Spleen (tissue), 11 donors: ENCODE data around the gene FIGN. TPM values are rescaled to one million over a fixed set of nuclear protein-coding genes. Genes with fewer than 3 reads are reported as not detected.

ENCODE experiments used
- DNase-seq: peaks from one replicate; pipeline ENCODE4 v3.0.0-alpha.2; 2020
- H3K27ac ChIP-seq, 8 donors: fragments of 200-600 bp; sonication (generic) in 7 of 8; 1 replicate in 4 of 8; 2 replicates in 4 of 8; pipeline versions ENCODE4 v1.5.0 to v1.8.0; 2016 to 2021; ENCODE audit warnings: inconsistent platforms in 4 of 8, mild to moderate bottlenecking in 4 of 8, moderate library complexity in 1 of 8
- H3K27me3 ChIP-seq, 7 donors: fragments of 200-600 bp; sonication (generic) in 6 of 7; replicated peaks in 1 of 7; 1 replicate in 4 of 7; 2 replicates in 3 of 7; pipeline versions ENCODE4 v1.5.0 to v1.8.0; 2016 to 2021; ENCODE audit warnings: inconsistent platforms in 3 of 7, mild to moderate bottlenecking in 1 of 7
- H3K36me3 ChIP-seq, 6 donors: fragments of 200-600 bp; sonication (generic) in 5 of 6; 1 replicate in 4 of 6; 2 replicates in 2 of 6; pipeline versions ENCODE4 v1.5.0 to v1.8.0; 2016 to 2021; ENCODE audit warnings: inconsistent platforms in 2 of 6
- H3K4me1 ChIP-seq, 6 donors: fragments of 200-600 bp; sonication (generic) in 5 of 6; 1 replicate in 3 of 6; 2 replicates in 3 of 6; pipeline versions ENCODE4 v1.5.0 to v1.8.0; 2016 to 2021; ENCODE audit warnings: inconsistent platforms in 3 of 6
- H3K4me3 ChIP-seq, 8 donors: fragments of 200-600 bp; sonication (generic) in 7 of 8; 1 replicate in 4 of 8; 2 replicates in 4 of 8; pipeline versions ENCODE4 v1.5.0 to v1.8.0; 2016 to 2021; ENCODE audit warnings: inconsistent platforms in 4 of 8, mild to moderate bottlenecking in 4 of 8, moderate library complexity in 2 of 8
- H3K9me3 ChIP-seq, 8 donors: fragments of 200-600 bp; sonication (generic) in 7 of 8; 1 replicate in 4 of 8; 2 replicates in 4 of 8; pipeline versions ENCODE4 v1.5.0 to v1.8.0; 2016 to 2021; ENCODE audit warnings: inconsistent platforms in 4 of 8
- POLR2A ChIP-seq, 3 donors: fragments of 450-650 bp; IDR thresholded peaks; one replicate each; pipeline ENCODE4 v1.5.1; 2017; ENCODE audit warnings: antibody characterized with exemption in 3 of 3, mild to moderate bottlenecking in 1 of 3
- POLR2AphosphoS5 ChIP-seq, 3 donors: sonication (generic); formaldehyde crosslinking; IDR thresholded peaks; one replicate each; pipeline ENCODE4 v1.5.1; 2017; ENCODE audit warnings: antibody characterized with exemption in 3 of 3
- WGBS, 5 donors: extraction: QIAGEN DNeasy Blood & Tissue Kit in 3 of 5; methylation state at CpG; one replicate each; pipeline versions ENCODE4 v1.1.5 to v1.1.7; 2013 to 2018; 5-methylcytosine and 5-hydroxymethylcytosine counted together
- intact Hi-C: fragments of 100-400 bp; cut with DNase I; formaldehyde crosslinking; loops from one replicate; pipeline ENCODE4 v1.15.0; 2023; ENCODE audit warnings: low total_unique reads
- polyA plus RNA-seq, 3 donors: library from polyadenylated mRNA; stranded (reverse); fragments of 200-250 nt; gene quantifications; one replicate each; pipeline ENCODE4 v1.2.1, GENCODE V29; 2013
- total RNA-seq, 7 donors: library from RNA; depleted of rRNA in 3 of 7; stranded (reverse); fragments of >200 nt in 3 of 7; fragmentation: NEBNext Ultra II Directional in 4 of 7; extraction: Animal tissue kit (Norgen Biotek cat#: 25700) in 4 of 7; gene quantifications; one replicate each; pipeline versions ENCODE4 v1.1.0 to v1.2.1, GENCODE V29; 2016 to 2021
- TF ChIP-seq, protein P1 (sequence below), 11 experiments: fragments of 200-600 bp in 7 of 11; fragments of 450-650 bp in 4 of 11; sonication (generic) in 4 of 11; IDR thresholded peaks in 8 of 11; conservative IDR thresholded peaks in 3 of 11; 1 replicate in 7 of 11; 2 replicates in 4 of 11; pipeline versions ENCODE4 v1.4.0 to v1.8.0; 2016 to 2021; ENCODE audit warnings: antibody characterized with exemption in 11 of 11, inconsistent platforms in 4 of 11, mild to moderate bottlenecking in 1 of 11
- donor health status: healthy with polysubstance abuse.
- donor health status: DM: no; HTN: no; CAD: no; lungs with moderate emphysema.
- donor health status: DM: no; HTN: no; CAD: no.
- donor health status: Bipolar disorder and iron deficiency.
- donor health status: healthy.
- donor health status: DM: no; HTN: no; CAD: no.
- donor health status: DM: yes; HTN: yes; CAD: no.

The FIGN gene
- total and polyA plus RNA-seq, 10 donors = 0.50 to 22.6 (median 8.6) TPM

DNA sequence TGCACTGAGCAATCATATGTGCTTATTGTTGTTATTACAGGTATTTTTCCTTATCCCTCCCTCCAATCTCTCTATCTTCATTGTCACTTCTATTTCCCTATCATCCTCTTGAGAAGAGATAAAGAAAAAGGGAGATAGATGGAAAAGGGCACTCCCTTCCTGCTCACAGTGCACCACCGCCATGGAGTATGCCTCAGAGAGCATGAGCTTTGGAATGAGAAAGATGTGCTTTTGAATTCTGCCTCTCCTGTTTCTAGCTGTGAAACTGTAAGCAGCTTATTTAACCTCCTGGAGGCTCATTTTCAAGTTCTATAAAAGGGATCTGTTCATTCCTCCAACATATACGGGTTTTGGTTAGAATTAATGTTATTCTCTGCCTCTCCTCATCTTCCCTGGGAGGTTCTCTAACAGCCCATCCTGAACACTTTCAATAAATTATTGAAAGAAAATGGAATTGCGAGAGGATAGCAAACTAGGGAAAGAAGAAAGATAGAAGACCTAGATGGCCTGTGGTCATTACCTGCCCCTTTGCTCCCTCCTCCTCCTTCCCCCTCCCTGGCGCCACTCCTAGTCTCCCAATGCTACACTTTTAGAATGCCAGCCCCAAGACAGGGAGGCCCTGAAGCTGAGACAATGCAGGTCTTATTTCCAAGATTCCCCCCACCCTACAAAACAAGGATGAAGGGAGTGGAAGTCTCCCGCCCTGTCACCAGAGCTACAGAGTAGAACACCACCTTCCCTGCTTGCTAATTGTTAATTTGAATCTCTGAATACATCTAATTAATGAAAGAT, 37.8 kb downstream of the FIGN start:
- intact Hi-C loops = no loop called here
- no peak for DNase-seq
- TF ChIP-seq, protein P1, sequence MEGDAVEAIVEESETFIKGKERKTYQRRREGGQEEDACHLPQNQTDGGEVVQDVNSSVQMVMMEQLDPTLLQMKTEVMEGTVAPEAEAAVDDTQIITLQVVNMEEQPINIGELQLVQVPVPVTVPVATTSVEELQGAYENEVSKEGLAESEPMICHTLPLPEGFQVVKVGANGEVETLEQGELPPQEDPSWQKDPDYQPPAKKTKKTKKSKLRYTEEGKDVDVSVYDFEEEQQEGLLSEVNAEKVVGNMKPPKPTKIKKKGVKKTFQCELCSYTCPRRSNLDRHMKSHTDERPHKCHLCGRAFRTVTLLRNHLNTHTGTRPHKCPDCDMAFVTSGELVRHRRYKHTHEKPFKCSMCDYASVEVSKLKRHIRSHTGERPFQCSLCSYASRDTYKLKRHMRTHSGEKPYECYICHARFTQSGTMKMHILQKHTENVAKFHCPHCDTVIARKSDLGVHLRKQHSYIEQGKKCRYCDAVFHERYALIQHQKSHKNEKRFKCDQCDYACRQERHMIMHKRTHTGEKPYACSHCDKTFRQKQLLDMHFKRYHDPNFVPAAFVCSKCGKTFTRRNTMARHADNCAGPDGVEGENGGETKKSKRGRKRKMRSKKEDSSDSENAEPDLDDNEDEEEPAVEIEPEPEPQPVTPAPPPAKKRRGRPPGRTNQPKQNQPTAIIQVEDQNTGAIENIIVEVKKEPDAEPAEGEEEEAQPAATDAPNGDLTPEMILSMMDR (IDR thresholded peaks at IDR 0.05 in 8 of 11, conservative IDR thresholded peaks at IDR 0.05 in 3 of 11) = no peak
- Histone ChIP-seq H3K27ac (no peak overlapping the region), H3K4me1 (peaks cover 0 to 5% (median 0%) of the 10 kb centered on the region in 6 donors), H3K27me3 (no peaks in the 10 kb centered on the region), H3K36me3 (no peaks in the 10 kb centered on the region), H3K9me3 (no peaks in the 10 kb centered on the region), H3K4me3 (no peak overlapping the region)
- 80 to 91% (median 86%) methylated on average over 5 of the region's 5 CpGs for WGBS, 5 donors

DNA sequence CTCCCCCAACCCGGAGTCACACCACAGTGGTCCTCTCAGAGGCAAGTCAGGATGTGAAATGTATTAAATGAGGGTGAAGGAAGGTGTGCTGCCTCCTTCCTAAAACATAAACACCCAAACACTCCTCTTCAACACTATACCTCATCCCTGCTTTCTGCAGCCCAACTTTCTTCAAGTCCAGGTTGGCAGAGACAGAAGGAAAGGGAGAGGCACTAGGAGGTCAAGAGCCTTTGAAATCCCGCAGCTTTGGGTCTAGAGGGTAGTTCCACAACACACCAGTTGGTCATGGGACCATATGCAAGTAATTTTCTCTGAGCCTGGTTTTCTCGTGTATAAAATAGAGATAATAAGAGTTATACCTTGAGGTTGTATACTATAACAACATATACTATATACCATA, 38.4 kb downstream of the FIGN start:
- Histone ChIP-seq H3K9me3 (no peaks in the 10 kb centered on the region), H3K27ac (no peak overlapping the region), H3K27me3 (no peaks in the 10 kb centered on the region), H3K4me3 (no peak overlapping the region), H3K4me1 (peaks cover 0 to 5% (median 0%) of the 10 kb centered on the region in 6 donors), H3K36me3 (no peaks in the 10 kb centered on the region)
- intact Hi-C loops = no loop called here
- no peak for DNase-seq
- TF ChIP-seq, protein P1 (IDR thresholded peaks at IDR 0.05 in 8 of 11, conservative IDR thresholded peaks at IDR 0.05 in 3 of 11) = no peak
- no peak for TF ChIP-seq POLR2AphosphoS5 (IDR thresholded peaks at IDR 0.05)
- TF ChIP-seq POLR2A (IDR thresholded peaks at IDR 0.05) = no peak
- 50 to 57% (median 53%) methylated on average over 3 of the region's 3 CpGs for WGBS, 5 donors

- H3K27me3 ChIP-seq = no peaks in the 10 kb centered on the region
- peak overlapping the region in 3 of 8 donors; percentile 31 to 53 (median 50) for H3K27ac ChIP-seq
- no peaks in the 10 kb centered on the region for H3K36me3 ChIP-seq
- peaks cover 0 to 5% (median 0%) of the 10 kb centered on the region in 6 donors for H3K4me1 ChIP-seq
- no peaks in the 10 kb centered on the region for H3K9me3 ChIP-seq
- WGBS, 5 donors = 83 to 91% (median 87%) methylated on average over 2 of the region's 2 CpGs
- intact Hi-C loops = no loop called here
- TF ChIP-seq, protein P1 (IDR thresholded peaks at IDR 0.05 in 8 of 11, conservative IDR thresholded peaks at IDR 0.05 in 3 of 11) = no peak
- TF ChIP-seq POLR2A (IDR thresholded peaks at IDR 0.05) (no peak), POLR2AphosphoS5 (IDR thresholded peaks at IDR 0.05) (no peak)
- no peak overlapping the region for H3K4me3 ChIP-seq
- no peak for DNase-seq
These were observed 42.3 kb downstream of the FIGN start for GRCh38 chr2:163693484-163693883.

DNA sequence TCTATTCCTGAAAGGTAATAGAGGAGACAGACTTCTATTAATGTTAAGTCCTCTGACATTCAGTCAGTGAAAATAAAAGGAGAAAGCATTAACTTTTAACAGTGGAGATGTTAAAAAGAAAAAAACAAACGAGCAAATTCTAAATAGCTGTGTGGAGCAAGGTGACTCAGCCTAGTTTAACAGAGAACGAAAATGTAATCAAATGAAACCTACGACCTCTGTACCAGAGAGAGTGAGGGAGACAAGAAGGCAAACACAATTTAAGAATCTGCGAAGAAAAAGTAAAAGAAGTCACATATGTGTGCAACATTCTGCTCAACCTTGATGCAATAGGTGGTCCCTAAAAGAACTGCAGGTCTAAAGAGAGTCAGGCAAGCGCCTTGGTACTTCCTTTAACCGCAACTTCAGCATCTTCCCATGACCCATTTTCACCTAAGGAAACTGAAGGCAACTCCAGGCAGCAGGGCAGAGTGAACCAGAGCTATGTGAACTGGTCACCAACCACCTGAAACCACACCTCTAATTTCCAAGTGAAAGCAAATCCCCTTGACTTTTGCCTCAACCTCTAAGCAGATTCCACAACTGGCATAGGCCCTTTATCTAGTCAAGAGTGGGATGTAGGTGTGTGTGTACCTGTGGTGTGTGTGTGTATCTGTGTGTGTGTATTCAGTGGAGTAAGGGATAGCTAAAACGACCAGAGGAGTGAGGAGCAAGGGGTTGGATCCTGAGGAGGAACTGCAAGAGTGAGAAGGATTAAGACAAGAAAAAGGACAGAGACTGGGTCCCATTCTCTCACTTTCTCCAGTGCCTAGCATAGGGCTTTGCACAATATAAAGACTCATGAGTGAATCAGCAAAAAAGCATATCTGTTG, 43.0 kb downstream of the FIGN start:
- Histone ChIP-seq H3K27me3 (no peaks in the 10 kb centered on the region), H3K4me1 (no peaks in the 10 kb centered on the region), H3K36me3 (no peaks in the 10 kb centered on the region), H3K9me3 (no peaks in the 10 kb centered on the region), H3K27ac (peak overlapping the region in 5 of 8 donors; percentile 3 to 53 (median 46)), H3K4me3 (no peak overlapping the region)
- WGBS, 5 donors = 67 to 78% (median 72%) methylated on average over 7 of the region's 7 CpGs
- intact Hi-C loops = no loop called here
- TF ChIP-seq POLR2A (IDR thresholded peaks at IDR 0.05) = no peak
- TF ChIP-seq POLR2AphosphoS5 (IDR thresholded peaks at IDR 0.05) = no peak
- TF ChIP-seq, protein P1 (IDR thresholded peaks at IDR 0.05 in 8 of 11, conservative IDR thresholded peaks at IDR 0.05 in 3 of 11) = no peak
- DNase-seq = no peak
